T47D (cell line): ENCODE results near the gene POC1A.

ENCODE experiments used
- DNase-seq, 2 experiments: peaks; one replicate each; pipeline versions ENCODE4 v3.0.0 to v3.0.0-alpha.2; 2011 to 2012; ENCODE audit warnings: low read depth in 1 of 2, low spot score in 1 of 2
- JUND ChIP-seq: IDR thresholded peaks from 2 replicates; pipeline ENCODE4 v1.6.1; 2012; ENCODE audit warnings: low read depth
- in situ Hi-C: cut with HindIII; loops from 2 replicates; pipeline ENCODE4 v1.10.0; 2016; ENCODE audit warnings: low sequenced_read_pairs, low pct_unique_long_range_greater_than_20kb

Gene POC1A

DNA sequence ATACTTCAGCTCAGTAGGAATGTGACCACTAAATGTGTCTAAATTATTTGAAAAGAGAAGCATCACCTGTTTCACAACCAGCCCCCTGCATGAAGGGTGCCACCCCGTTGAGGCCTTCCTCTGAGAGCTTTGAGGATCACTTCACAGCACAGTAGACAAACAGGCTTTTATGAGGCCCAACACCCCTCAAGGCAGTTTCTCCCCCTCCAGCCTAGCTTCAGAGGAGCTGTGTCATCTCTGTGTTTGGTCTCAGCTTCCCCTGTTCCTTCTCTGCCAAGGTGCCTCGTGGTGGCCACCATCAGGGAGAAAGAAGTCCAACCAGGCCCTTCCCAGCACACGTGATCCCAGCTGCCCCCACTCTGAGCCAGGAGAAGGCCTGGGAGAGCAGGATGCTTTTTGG, 76.3 kb downstream of the POC1A start:
- no peak for DNase-seq
- TF ChIP-seq JUND, result no peak
- in situ Hi-C loops, result no loop called here

DNA sequence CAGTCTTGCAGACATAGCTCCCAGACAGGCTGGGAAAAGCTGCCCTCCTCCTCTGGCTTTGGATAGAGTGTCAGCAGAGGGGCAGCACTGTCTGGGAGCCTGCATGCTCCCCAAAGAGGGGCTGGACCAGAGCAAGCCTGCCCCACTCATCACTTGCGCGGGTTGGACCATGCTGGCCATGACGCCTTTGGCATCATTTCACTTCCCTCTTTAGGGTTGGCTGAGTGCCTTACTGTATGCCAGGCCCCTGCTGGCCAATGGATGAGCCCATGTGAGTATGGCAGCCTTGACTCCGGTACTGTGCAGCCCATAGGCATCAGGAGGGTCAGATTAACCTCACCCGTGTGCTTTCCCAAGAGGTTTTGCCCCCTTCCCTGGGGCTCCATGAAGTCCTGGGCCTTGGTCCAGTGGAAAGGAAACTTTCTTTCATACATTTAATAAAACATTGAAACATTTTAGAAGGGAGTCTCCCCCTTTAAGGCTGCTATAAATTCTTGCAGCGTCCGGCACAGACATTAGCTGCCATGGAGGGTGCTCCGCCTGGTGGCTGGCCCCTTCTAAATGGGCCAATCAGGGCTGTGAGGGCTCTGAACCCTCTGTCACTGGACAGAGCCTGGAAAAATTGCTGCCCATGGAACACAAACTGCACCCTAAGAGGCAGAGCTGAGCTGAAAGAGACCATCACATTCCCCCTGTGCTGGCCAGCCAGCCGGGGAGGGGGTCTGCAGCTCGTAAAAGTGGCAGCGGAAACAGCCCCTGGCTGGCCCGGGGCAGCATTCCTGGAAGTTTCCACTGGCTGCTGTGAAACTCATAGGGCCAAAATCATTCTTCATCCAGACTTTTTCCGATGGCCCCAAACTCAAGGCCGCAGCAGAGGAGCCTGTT, 77.1 kb downstream of the POC1A start:
- in situ Hi-C loops, result no loop called here
- no peak for DNase-seq
- no peak for TF ChIP-seq JUND

DNA sequence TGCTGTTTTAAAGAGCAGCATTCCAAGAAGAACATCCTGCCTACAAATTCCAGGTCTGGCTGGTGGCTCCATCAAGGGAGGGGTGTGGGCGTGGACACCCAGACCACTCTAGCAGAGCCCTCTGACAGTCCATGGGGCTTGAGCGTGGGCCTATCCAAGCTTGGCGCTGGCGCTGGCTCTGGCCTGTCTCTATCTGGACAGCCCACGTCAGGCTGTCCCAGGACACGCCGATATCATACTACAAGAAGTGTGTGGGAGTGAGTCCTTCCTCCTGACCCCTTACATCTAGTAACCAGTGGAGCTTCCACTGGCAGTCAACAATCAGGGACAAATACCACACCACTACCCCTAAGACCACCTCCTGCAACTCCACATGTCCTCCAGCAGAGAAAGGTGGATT, 80.7 kb downstream of the POC1A start:
- no peak for TF ChIP-seq JUND
- in situ Hi-C loops, result no loop called here
- no peak for DNase-seq

DNA sequence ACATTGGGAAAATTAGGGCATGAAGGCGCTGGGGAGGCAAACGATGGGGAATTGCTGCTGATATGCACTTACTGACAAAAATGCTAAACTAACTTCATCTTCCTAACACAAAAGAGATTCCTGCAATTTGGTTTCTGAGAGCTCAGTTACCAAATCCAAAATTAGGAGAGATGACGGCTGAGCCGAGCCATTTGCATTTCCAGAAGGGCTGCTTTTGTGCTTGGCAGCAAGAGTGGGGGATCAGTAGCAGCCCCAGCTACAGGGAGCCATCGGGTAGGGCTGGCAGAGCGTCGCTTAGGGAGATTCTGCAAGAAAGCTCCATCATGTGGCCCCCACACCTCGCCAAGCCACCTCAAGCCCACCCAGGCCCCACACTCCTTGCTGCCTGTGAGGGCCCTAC, 81.8 kb downstream of the POC1A start:
- no peak for TF ChIP-seq JUND
- DNase-seq, result no peak
- in situ Hi-C loops, result no loop called here

DNA sequence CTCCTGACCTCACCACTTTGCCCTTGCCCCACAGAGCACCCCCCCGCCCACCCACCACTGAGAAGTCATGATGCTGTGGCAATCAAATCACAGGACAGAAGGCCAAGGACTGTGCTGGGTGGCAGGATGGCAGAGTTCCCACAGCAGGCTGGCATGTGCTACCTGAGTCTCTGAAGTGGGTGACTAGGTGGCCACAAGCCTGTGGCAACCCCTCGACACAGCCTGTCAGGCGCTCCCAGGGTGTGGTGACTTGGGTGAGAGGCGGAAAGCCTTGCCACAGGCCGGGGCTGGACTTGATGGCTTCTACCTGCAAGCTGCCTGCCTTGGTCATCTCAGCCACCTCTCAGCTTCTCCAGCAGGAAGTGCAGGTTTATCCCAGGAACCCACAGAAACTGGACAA, 82.2 kb downstream of the POC1A start:
- DNase-seq, result no peak
- no peak for TF ChIP-seq JUND
- in situ Hi-C loops, result no loop called here

DNA sequence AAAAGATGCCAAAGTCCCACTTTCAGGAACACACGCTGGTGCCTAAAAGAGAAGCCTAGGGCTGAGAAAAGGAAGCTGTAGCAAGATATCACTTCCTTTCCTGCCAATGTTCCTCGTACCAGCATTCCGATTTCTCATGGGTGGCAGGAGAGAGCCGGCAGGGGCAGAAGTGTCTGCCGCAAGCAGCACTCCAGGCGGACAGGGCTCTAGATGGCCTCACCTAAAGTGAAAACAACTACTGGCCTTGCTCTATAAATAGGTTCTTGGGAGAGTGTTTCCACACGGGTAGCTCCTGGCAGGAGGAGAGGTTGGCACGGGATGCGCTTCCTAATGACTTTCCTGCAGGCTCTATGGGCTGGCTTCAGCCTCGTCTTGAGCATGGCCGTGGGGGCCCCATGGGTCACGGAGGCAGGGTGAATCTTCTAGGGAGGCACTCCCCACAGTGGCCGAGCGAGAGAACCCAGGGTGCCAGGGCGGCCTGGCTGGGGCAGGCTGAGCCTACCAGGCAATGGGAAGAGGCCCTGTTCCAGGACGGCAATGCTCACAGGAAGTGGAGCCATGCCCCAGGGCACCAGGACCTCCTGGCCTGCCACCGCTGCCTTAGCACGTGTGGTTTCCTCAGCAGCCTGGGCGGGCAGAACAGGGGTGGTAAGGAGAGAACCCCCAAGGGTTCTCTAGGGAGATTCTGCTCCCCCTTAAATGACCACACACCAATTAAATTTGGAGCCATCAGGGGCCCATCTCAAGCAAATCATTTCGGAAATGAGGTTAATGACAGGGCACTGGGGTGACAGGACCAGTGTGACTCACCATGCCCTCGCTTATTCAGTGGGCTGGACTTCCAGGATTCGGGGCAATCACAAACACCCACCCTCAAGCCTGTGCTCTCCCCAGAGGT, 83.2 kb downstream of the POC1A start:
- no peak for TF ChIP-seq JUND
- DNase-seq, result no peak
- in situ Hi-C loops, result no loop called here

DNA sequence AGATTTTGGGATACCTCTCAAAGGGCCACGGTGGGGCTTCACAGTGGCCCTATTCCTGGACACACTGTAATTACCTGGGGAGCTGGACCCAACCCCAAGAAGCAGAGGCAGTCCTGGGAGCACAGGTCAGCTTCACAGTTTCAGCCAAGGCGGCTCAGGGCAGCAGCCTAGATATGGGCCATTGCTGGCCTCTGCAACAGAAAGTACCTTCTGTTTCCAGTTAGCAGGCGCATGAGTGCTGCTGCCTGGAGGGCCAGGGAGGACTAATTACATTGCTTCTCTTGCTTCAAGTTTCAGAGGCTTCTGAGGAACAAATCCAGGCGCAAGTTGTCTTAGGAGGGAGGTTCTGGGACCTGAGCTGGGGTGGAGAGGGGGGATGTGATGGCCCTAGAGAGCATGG, 84.4 kb downstream of the POC1A start:
- no peak for DNase-seq
- in situ Hi-C loops, result no loop called here
- no peak for TF ChIP-seq JUND

DNA sequence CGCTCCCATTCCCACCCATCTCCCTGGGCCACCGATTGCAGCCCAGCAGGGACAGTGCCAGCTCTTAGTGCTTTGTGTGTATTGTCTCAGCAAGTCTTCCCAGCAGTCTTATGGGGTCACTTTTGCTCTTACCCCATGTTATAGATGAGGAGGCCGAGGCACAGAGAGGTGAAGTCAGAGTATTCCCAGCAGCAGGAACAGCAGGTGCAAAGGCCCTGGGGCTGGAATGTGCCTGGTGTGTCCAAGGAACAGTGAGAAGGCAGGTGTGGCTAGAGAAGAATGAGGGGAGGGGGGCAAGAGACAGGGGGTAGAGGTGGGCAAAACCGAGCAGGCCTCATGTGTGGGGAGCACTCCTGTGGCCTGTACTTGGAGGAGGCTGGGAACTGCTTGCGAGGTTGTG, 85.1 kb downstream of the POC1A start:
- in situ Hi-C loops, result no loop called here
- no peak for DNase-seq
- TF ChIP-seq JUND, result no peak

DNA sequence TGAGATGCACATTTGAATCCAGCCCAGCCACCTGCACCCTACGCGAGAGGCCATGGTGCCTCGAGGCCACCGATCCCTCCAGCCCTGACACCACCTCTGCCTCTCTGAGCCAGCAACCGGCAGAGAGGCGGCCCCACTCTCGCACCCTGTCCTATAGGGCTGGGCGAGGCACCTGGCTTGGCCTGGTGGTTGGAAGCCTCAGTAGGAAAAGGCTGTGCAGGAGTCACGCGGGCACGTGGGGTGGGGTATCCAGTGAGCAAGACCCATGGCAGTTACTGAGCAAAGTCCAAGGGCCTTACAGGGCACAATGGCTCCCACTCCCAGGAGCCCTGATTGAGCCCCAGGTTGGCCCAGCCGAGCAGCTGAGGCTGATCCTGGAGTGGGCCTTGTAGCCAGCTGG, 85.5 kb downstream of the POC1A start:
- in situ Hi-C loops, result no loop called here
- no peak for DNase-seq
- TF ChIP-seq JUND, result no peak

DNA sequence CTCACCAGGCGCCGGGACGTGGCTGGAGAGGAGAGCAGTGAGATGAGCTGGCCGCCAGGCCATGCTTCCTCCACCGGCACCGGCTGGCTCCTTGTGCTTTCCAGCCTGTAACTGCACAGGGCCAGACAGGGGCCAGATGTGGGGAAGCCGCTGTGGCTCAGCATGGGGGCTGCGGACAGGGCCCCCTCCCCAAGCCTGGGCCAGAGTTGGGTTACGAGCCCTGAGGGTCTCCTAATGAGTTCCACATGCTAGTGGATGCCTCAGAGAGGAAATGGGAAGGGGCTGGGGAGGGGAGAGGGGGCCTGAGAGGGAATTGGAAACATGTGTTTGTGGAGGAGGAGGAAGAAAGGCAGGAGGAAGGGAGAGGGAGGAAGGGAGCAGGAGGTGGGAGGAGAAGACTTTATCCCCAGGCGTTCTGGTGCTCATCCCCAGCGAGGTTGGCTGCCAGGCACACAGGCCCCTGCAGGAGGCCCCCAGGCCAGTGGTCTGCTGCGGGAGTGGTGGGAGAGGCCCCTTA, 86.1 kb downstream of the POC1A start:
- DNase-seq, result no peak
- TF ChIP-seq JUND, result no peak
- in situ Hi-C loops, result no loop called here

DNA sequence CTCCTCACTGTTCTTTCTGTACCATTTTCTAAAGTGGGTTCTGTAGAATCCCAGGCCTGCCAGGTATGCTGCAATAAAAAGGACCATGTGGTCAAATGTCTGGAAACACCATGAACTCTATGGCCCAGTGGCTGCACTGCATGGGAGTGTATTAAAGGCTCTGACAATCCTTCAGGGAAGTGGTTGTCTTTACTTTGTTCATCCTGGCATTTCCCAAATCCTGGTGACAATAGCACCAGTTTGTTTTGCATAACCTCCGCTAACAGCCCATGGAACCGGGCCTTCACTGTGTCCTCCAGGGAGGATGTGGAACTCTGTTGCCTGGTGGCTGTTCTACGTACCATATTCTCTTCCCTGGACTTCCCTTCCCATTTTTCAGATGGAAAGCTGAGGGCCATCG, 86.7 kb downstream of the POC1A start:
- TF ChIP-seq JUND, result no peak
- DNase-seq, result no peak
- in situ Hi-C loops, result no loop called here

DNA sequence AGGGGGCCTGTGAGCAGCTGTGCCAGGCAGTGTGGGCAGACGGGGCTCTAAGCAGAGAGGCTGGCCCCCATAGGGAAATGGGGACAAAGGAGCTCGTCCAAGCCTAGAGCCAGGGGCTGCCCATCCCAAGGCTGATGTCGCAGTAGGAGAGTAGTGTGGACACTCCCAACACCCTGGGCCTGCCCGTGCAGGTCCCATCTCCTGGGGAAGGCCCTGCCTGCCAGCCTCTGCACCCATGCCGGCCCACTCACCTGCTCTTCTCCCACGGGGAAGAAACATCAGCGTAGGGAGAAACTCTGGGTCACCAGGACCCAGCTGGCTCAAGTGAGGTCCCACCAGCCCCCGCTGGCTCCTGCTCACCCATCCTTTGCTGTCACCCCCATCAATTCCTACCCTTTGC, 87.2 kb downstream of the POC1A start:
- in situ Hi-C loops, result no loop called here
- DNase-seq, result no peak
- no peak for TF ChIP-seq JUND

DNA sequence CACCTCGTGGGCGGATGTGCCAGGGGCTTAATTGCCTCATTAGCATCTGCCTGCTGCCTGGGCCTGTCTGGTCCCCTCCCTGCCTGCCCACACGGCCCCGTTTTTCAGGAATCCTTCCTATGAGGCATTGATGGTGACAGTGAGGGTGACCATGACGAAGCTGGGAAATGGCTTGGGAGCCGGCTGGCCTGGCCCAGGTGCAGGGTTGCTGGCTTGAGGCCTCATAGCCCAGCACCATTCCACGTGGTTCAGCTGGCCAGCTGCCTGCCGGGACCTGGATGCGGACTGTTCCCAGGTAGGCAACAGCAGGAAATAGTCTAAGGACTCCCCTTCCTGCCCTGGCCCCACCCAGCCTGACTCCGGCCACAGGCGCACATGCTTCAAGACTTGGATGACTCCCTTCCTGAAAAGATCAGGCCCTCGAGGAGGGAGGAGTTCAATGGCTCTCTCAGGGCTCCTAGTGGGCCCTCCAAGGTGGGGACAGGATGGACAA, 88.9 kb downstream of the POC1A start:
- TF ChIP-seq JUND, result no peak
- in situ Hi-C loops, result no loop called here

More for the DNA sequence above, 88.9 kb downstream of the POC1A start:
- no peak for DNase-seq
